Mesenchymal stem cell (in vitro differentiated cells and primary cell): Measurements from ENCODE around the gene CHRNA4.

ENCODE experiments used
- DNase-seq: peaks from one replicate; pipeline ENCODE4 v3.0.0-alpha.2; 2013
- H2AFZ ChIP-seq: one replicate; pipeline ENCODE4 v1.6.1; 2013; ENCODE audit warnings: low read depth, mild to moderate bottlenecking, control low read depth, inconsistent platforms, low read length, moderate library complexity
- H2AK5ac ChIP-seq: 2 replicates; pipeline ENCODE4 v1.6.1; 2013; ENCODE audit warnings: low read length, moderate library complexity, mild to moderate bottlenecking, inconsistent platforms; ENCODE audit not compliant: severe bottlenecking
- H2BK120ac ChIP-seq: one replicate; pipeline ENCODE4 v1.6.1; 2013; ENCODE audit warnings: low read depth, mild to moderate bottlenecking, inconsistent platforms, low read length, moderate library complexity
- H2BK12ac ChIP-seq, 2 experiments: one replicate each; pipeline ENCODE4 v1.6.1; 2013; ENCODE audit warnings: inconsistent platforms in 2 of 2, low read length in 2 of 2, mild to moderate bottlenecking in 2 of 2, moderate library complexity in 2 of 2, control low read depth in 1 of 2
- H2BK15ac ChIP-seq: one replicate; pipeline ENCODE4 v1.6.1; 2013; ENCODE audit warnings: mild to moderate bottlenecking, low read depth, inconsistent platforms; ENCODE audit not compliant: poor library complexity, severe bottlenecking
- H2BK5ac ChIP-seq: 2 replicates; pipeline ENCODE4 v1.6.1; 2013; ENCODE audit warnings: low read depth, mild to moderate bottlenecking, low read length, control low read depth, inconsistent platforms; ENCODE audit not compliant: poor library complexity, severe bottlenecking
- H3K14ac ChIP-seq, 2 experiments: one replicate each; pipeline ENCODE4 v1.6.1; 2013; ENCODE audit warnings: inconsistent platforms in 2 of 2, low read length in 2 of 2, control low read depth in 1 of 2, mild to moderate bottlenecking in 1 of 2, moderate library complexity in 1 of 2
- H3K18ac ChIP-seq, 2 experiments: one replicate each; pipeline ENCODE4 v1.6.1; 2013; ENCODE audit warnings: inconsistent platforms in 2 of 2, low read length in 2 of 2, control low read depth in 1 of 2, low read depth in 1 of 2, mild to moderate bottlenecking in 1 of 2
- H3K23ac ChIP-seq, 2 experiments: one replicate each; pipeline ENCODE4 v1.6.1; 2013; ENCODE audit warnings: inconsistent platforms in 2 of 2, low read length in 2 of 2, mild to moderate bottlenecking in 2 of 2, moderate library complexity in 2 of 2, control low read depth in 1 of 2
- H3K27ac ChIP-seq: 2 replicates; pipeline ENCODE4 v1.5.1; 2013; ENCODE audit warnings: mild to moderate bottlenecking, moderate library complexity, low read length, control low read depth, inconsistent platforms; ENCODE audit not compliant: poor library complexity, severe bottlenecking
- H3K27me3 ChIP-seq, 2 experiments: 2 replicates each; pipeline versions ENCODE4 v1.6.1 to v1.7.0; 2013; ENCODE audit warnings: low read length in 2 of 2, mild to moderate bottlenecking in 2 of 2, moderate library complexity in 2 of 2, control low read depth in 1 of 2, inconsistent platforms in 1 of 2; ENCODE audit not compliant: control insufficient read depth in 1 of 2, insufficient read depth in 1 of 2
- H3K36me3 ChIP-seq, 2 experiments: 2 replicates each; pipeline versions ENCODE4 v1.6.1 to v1.7.0; 2013; ENCODE audit warnings: low read length in 2 of 2, control low read depth in 1 of 2, inconsistent platforms in 1 of 2, low read depth in 1 of 2, mild to moderate bottlenecking in 1 of 2; ENCODE audit not compliant: insufficient read depth in 2 of 2, control insufficient read depth in 1 of 2
- H3K4ac ChIP-seq, 2 experiments: one replicate each; pipeline ENCODE4 v1.6.1; 2013; ENCODE audit warnings: inconsistent platforms in 2 of 2, low read length in 2 of 2, mild to moderate bottlenecking in 2 of 2, moderate library complexity in 2 of 2, control low read depth in 1 of 2, low read depth in 1 of 2
- H3K4me1 ChIP-seq: 2 replicates; pipeline ENCODE4 v1.6.1; 2013; ENCODE audit warnings: low read depth, low read length, control low read depth; ENCODE audit not compliant: control insufficient read depth, insufficient read depth
- H3K4me2 ChIP-seq: 2 replicates; pipeline ENCODE4 v1.6.1; 2013; ENCODE audit warnings: low read length, mild to moderate bottlenecking, inconsistent platforms; ENCODE audit not compliant: poor library complexity, severe bottlenecking
- H3K4me3 ChIP-seq, 2 experiments: 2 replicates each; pipeline versions ENCODE4 v1.5.1 to v1.7.0; 2013; ENCODE audit warnings: low read length in 2 of 2, mild to moderate bottlenecking in 2 of 2, control low read depth in 1 of 2, low read depth in 1 of 2; ENCODE audit not compliant: insufficient read depth in 1 of 2
- H3K79me1 ChIP-seq: replicated peaks from 2 replicates; pipeline ENCODE4 v1.6.1; 2013; ENCODE audit warnings: mild to moderate bottlenecking, control low read depth, low read length, inconsistent platforms; ENCODE audit not compliant: poor library complexity, severe bottlenecking
- H3K9ac ChIP-seq: 2 replicates; pipeline ENCODE4 v1.7.0; 2013; ENCODE audit warnings: mild to moderate bottlenecking, low read length, moderate library complexity
- H3K9me3 ChIP-seq: 2 replicates; pipeline ENCODE4 v1.7.0; 2013; ENCODE audit warnings: mild to moderate bottlenecking, low read length; ENCODE audit not compliant: control insufficient read depth
- H4K8ac ChIP-seq: one replicate; pipeline ENCODE4 v1.6.1; 2013; ENCODE audit warnings: inconsistent platforms, mild to moderate bottlenecking, low read length, moderate library complexity
- H4K91ac ChIP-seq: one replicate; pipeline ENCODE4 v1.6.1; 2013; ENCODE audit warnings: mild to moderate bottlenecking, low read length, inconsistent platforms
- WGBS: methylation state at CpG from one replicate; pipeline ENCODE4 v1.1.7; 2013; ENCODE audit warnings: mixed read lengths; 5-methylcytosine and 5-hydroxymethylcytosine counted together

CHRNA4 gene

DNA sequence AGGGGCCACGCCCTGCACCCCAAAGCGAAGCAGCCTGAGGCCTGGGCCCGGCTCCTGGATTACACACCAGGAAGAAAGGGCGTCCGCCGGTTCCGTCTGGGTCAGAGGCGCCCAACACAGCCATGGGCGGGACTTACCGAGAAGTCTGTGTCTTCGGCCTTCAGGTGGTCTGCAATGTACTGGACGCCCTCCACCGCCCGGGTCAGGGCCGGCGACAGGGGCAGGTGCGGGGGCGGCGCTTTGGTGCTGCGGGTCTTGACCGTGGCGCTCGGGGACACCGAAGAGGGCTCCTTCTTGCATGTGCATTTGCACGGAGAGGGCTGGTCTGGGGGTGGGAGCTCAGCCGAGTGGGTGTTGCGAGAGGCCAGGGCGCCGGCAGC is 11.6 kb downstream of the CHRNA4 start:
- Histone ChIP-seq H3K18ac (no peak overlapping the region), H3K14ac (no peak overlapping the region), H2BK12ac (no peak overlapping the region), H3K23ac (no peak overlapping the region), H3K4me3 (no peak overlapping the region), H3K27ac (no peak overlapping the region), H4K91ac (no peak overlapping the region), H3K27me3 (peaks cover 0 to 29% of the 10 kb centered on the region in 2 experiments), H3K4ac (no peak overlapping the region), H2BK120ac (no peak overlapping the region), H3K79me1 (no peaks in the 10 kb centered on the region), H2BK5ac (no peak overlapping the region), H3K4me1 (no peaks in the 10 kb centered on the region), H2AK5ac (no peak overlapping the region), H3K9ac (no peak overlapping the region), H2BK15ac (no peak overlapping the region), H2AFZ (no peak overlapping the region), H3K36me3 (no peaks in the 10 kb centered on the region), H3K9me3 (no peaks in the 10 kb centered on the region), H3K4me2 (no peak overlapping the region), H4K8ac (no peak overlapping the region)
- no peak for DNase-seq
- WGBS = 83% methylated on average over 29 of the region's 29 CpGs

DNA sequence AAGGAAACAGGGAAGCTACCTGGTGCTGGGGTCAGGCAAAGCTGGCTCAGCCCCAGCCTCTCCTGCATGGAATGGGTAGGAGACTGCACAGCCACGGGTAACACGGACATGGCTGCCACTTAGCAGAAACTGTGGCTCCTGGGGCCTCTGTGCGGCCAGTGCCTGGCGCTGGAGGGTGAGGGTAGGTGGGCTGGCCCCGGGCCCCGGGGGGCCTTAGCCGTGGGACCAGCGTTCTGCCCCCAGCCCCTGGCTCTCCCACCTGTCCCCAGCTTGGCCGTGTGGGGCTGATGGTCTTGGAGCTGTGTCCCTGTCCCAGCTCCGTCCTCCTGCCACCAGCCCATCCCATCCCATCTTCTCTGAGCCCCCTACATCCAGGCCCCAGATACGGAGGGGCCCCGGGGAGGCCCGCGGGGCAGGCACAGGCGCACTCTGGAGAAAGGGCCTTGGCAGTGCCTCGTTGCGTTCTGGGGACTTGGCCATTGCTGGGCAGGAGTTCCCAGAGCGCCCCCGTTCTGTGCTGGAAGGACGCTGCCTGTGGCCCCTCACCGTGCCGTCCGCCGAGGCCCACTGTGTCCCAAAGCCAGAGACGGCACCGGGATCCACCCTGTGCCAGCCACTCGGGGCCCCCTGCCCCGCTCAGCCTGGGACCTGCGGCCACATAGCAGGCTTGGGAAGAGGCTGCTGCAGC is 12.2 kb downstream of the CHRNA4 start:
- WGBS = 84% methylated on average over 23 of the region's 29 CpGs
- Histone ChIP-seq H3K4me2 (no peak overlapping the region), H2BK120ac (no peak overlapping the region), H3K4me1 (no peaks in the 10 kb centered on the region), H4K8ac (no peak overlapping the region), H3K4me3 (no peak overlapping the region), H2AFZ (no peak overlapping the region), H3K4ac (no peak overlapping the region), H3K18ac (no peak overlapping the region), H2BK12ac (no peak overlapping the region), H2BK15ac (no peak overlapping the region), H2BK5ac (no peak overlapping the region), H3K27me3 (peaks cover 1 to 32% of the 10 kb centered on the region in 2 experiments), H4K91ac (no peak overlapping the region), H3K9me3 (no peaks in the 10 kb centered on the region), H3K9ac (no peak overlapping the region), H3K79me1 (no peaks in the 10 kb centered on the region), H3K27ac (no peak overlapping the region), H3K14ac (no peak overlapping the region), H2AK5ac (no peak overlapping the region), H3K36me3 (no peaks in the 10 kb centered on the region), H3K23ac (no peak overlapping the region)
- DNase-seq = no peak

DNA sequence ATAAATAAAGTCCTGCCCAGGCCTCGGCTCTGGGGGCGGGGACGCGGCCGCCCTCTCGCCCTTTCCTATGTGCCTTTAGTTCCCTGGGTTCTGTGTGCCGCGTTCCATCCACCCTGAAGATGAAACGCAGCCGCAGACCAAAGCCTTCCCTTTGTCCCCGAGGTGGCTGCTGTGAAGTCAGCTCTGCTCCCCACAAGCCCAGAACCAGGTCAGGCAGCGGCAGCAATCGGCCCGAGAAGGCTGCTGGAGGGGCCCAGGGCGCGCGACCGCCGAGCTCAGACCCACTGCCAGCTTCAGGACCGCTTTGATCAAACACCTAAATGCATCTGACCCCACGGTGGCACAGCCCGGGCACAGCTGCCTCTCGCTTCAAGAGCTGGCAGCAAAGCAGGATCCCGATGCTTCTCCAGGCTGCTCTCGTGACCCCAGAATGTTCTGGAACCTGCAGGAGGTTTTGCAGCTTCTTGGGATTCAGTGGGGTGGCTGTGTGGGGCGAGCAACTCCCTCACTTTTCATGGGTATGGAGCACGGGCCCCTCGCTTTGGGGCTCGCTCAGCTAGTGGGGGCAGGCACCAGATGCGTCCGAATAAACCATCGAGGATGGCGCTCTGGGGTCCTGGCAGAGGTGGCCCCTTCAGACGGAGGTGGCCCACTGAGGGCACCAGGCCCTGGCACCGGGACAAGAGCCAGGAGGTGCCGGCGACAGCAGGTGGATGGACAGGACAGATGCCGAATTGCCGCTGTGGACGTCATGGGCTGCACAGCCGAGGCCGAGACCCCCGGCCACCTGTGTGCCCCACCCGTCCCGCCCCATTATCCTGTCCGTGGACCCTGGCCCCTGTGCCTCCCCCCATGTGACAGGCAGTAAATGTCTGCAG is 13.0 kb downstream of the CHRNA4 start:
- Histone ChIP-seq H2BK15ac (no peak overlapping the region), H3K23ac (no peak overlapping the region), H3K4me1 (no peaks in the 10 kb centered on the region), H4K91ac (no peak overlapping the region), H3K9me3 (no peaks in the 10 kb centered on the region), H2AFZ (no peak overlapping the region), H3K36me3 (no peaks in the 10 kb centered on the region), H3K27ac (no peak overlapping the region), H2BK5ac (no peak overlapping the region), H2BK12ac (no peak overlapping the region), H4K8ac (no peak overlapping the region), H3K79me1 (no peaks in the 10 kb centered on the region), H3K4me3 (no peak overlapping the region), H2BK120ac (no peak overlapping the region), H3K4me2 (no peak overlapping the region), H3K27me3 (peaks cover 4 to 40% of the 10 kb centered on the region in 2 experiments), H3K18ac (no peak overlapping the region), H2AK5ac (no peak overlapping the region), H3K9ac (no peak overlapping the region), H3K14ac (no peak overlapping the region), H3K4ac (no peak overlapping the region)
- 89% methylated on average over 46 of the region's 46 CpGs for WGBS
- DNase-seq = no peak

DNA sequence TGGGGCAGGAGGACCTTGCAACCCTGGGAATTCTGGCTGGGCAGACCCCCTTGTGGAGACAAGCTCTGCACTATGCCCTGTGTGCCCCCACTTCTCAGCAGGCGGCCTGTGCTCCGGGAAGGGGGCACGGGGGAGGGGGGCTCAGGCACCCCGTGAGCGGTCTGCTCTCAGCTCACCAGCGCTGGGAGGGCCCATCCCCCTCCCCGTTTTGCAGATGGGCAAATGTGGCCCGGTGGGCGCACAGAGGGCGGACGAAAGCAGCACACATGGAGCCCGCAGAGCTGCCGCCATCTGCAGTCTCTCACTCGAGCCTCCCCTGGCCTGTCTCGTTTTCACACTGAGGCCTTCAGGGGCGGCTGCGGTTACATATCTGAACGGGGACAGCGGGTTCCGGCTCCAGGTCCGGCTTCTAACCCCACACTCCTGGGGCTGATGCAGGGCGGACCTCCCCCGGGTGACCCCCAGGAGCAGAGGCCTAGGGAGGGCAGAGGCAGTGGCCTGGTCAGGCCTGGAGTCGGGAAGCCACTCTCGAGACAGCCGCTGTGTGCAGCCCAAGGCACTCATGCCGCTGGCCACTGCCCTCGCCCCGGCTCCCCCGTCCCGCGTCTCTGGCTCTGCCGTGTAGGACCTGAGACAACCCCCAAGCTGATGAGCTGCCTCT is 13.9 kb downstream of the CHRNA4 start:
- H4K8ac ChIP-seq = no peak overlapping the region
- H3K4me2 ChIP-seq = no peak overlapping the region
- H2BK12ac ChIP-seq = no peak overlapping the region
- H3K27ac ChIP-seq = no peak overlapping the region
- no peak overlapping the region for H4K91ac ChIP-seq
- H2AK5ac ChIP-seq = no peak overlapping the region
- H3K18ac ChIP-seq = no peak overlapping the region
- H2AFZ ChIP-seq = no peak overlapping the region
- H2BK5ac ChIP-seq = no peak overlapping the region
- H2BK120ac ChIP-seq = no peak overlapping the region
- H3K4me3 ChIP-seq = no peak overlapping the region
- H3K14ac ChIP-seq = no peak overlapping the region
- H3K4me1 ChIP-seq = no peaks in the 10 kb centered on the region
- no peak overlapping the region for H2BK15ac ChIP-seq
- H3K27me3 ChIP-seq = peaks cover 4 to 46% of the 10 kb centered on the region in 2 experiments
- no peak overlapping the region for H3K4ac ChIP-seq
- DNase-seq = no peak
- no peaks in the 10 kb centered on the region for H3K36me3 ChIP-seq
- H3K23ac ChIP-seq = no peak overlapping the region
- no peaks in the 10 kb centered on the region for H3K79me1 ChIP-seq
- 83% methylated on average over 33 of the region's 33 CpGs for WGBS
- H3K9me3 ChIP-seq = no peaks in the 10 kb centered on the region
- no peak overlapping the region for H3K9ac ChIP-seq
